ENCODE results near the gene DLG1.
A peak's percentile ranks its signal among the peaks of the same experiment; 100 is the strongest.

Gene DLG1

GRCh38 chr3:197028728-197029510, 269.5 kb downstream of the DLG1 start:
- peak overlapping the region; percentile 86 for H3K4me3 ChIP-seq (ENCODE audit: low read depth, low read length)
- DNase-seq (ENCODE audit: low read depth) = no peak
- TF ChIP-seq CTCF (IDR thresholded peaks at IDR 0.05; ENCODE audit: low read depth, low read length, missing control alignments) = no peak

GRCh38 chr3:197027896-197028727, 270.3 kb downstream of the DLG1 start:
- H3K4me3 ChIP-seq (ENCODE audit: low read depth, low read length) = peak overlapping the region; percentile 86
- no peak for DNase-seq (ENCODE audit: low read depth)

GRCh38 chr3:197027151-197027895, 271.1 kb downstream of the DLG1 start:
- H3K4me3 ChIP-seq (ENCODE audit: low read depth, low read length) = no peak overlapping the region
- no peak for DNase-seq (ENCODE audit: low read depth)
- no peak for TF ChIP-seq CTCF (IDR thresholded peaks at IDR 0.05; ENCODE audit: low read depth, low read length, missing control alignments)

More at GRCh38 chr3:197027896-197028727, 270.3 kb downstream of the DLG1 start:
- TF ChIP-seq CTCF (IDR thresholded peaks at IDR 0.05; ENCODE audit: low read depth, low read length, missing control alignments) = no peak

- no peak for TF ChIP-seq CTCF (IDR thresholded peaks at IDR 0.05; ENCODE audit: low read depth, low read length, missing control alignments)
- no peak overlapping the region for H3K4me3 ChIP-seq (ENCODE audit: low read depth, low read length)
- no peak for DNase-seq (ENCODE audit: low read depth)
Observed at GRCh38 chr3:197026481-197026866, 271.9 kb downstream of the DLG1 start.

GRCh38 chr3:197025736-197026480, 272.5 kb downstream of the DLG1 start:
- DNase-seq (ENCODE audit: low read depth) = no peak

More at GRCh38 chr3:197025736-197026480, 272.5 kb downstream of the DLG1 start:
- TF ChIP-seq CTCF (IDR thresholded peaks at IDR 0.05; ENCODE audit: low read depth, low read length, missing control alignments) = no peak
- H3K4me3 ChIP-seq (ENCODE audit: low read depth, low read length) = no peak overlapping the region

Data from GM12864 (cell line).